MM.1S (cell line): ENCODE data around the gene GLA.

Experiments used
- DNase-seq: peaks from one replicate; pipeline ENCODE4 v3.0.0-alpha.2; 2015
- H2AFZ ChIP-seq: fragments of 300-600 bp; sonication (generic); 2 replicates; pipeline ENCODE4 v1.6.0; 2016; ENCODE audit warnings: antibody characterized with exemption, low read length
- H3F3A ChIP-seq: fragments of 300-600 bp; sonication (generic); 2 replicates; pipeline ENCODE4 v1.6.1; 2016; ENCODE audit warnings: mild to moderate bottlenecking, antibody characterized with exemption, low read length, moderate library complexity, mixed read lengths; ENCODE audit not compliant: insufficient read depth
- H3K27ac ChIP-seq: fragments of 300-600 bp; sonication (generic); 2 replicates; pipeline ENCODE4 v1.5.1; 2016; ENCODE audit warnings: mild to moderate bottlenecking, low read length
- H3K27me3 ChIP-seq: fragments of 300-600 bp; sonication (generic); replicated peaks from 2 replicates; pipeline ENCODE4 v1.6.0; 2016; ENCODE audit warnings: low read length; ENCODE audit not compliant: insufficient read depth
- H3K36me3 ChIP-seq: fragments of 300-600 bp; sonication (generic); replicated peaks from 2 replicates; pipeline ENCODE4 v1.6.1; 2016; ENCODE audit warnings: mild to moderate bottlenecking, low read length, mixed read lengths; ENCODE audit not compliant: insufficient read depth
- H3K4me1 ChIP-seq: fragments of 300-600 bp; sonication (generic); 2 replicates; pipeline ENCODE4 v1.6.1; 2016; ENCODE audit warnings: low read length, mixed read lengths
- H3K4me2 ChIP-seq: fragments of 300-600 bp; sonication (generic); 2 replicates; pipeline ENCODE4 v1.6.0; 2016; ENCODE audit warnings: low read depth, low read length
- H3K4me3 ChIP-seq: fragments of 300-600 bp; sonication (generic); 2 replicates; pipeline ENCODE4 v1.5.1; 2016; ENCODE audit warnings: low read length, mixed read lengths
- H3K79me2 ChIP-seq: fragments of 300-600 bp; sonication (generic); 2 replicates; pipeline ENCODE4 v1.6.1; 2016; ENCODE audit warnings: mixed run types, low read length, mixed read lengths
- H3K9ac ChIP-seq: fragments of 300-600 bp; sonication (generic); 2 replicates; pipeline ENCODE4 v1.6.1; 2016; ENCODE audit warnings: low read length, mixed read lengths
- H3K9me2 ChIP-seq: fragments of 300-600 bp; sonication (generic); replicated peaks from 2 replicates; pipeline ENCODE4 v1.6.1; 2016; ENCODE audit warnings: mild to moderate bottlenecking, low read length, mixed read lengths; ENCODE audit not compliant: insufficient read depth
- H3K9me3 ChIP-seq: fragments of 300-600 bp; sonication (generic); replicated peaks from 2 replicates; pipeline ENCODE4 v1.6.1; 2016; ENCODE audit warnings: mild to moderate bottlenecking, low read length, mixed read lengths; ENCODE audit not compliant: insufficient read depth
- H4K20me1 ChIP-seq: fragments of 300-600 bp; sonication (generic); 2 replicates; pipeline ENCODE4 v1.6.1; 2016; ENCODE audit warnings: mild to moderate bottlenecking, low read length, moderate library complexity, mixed read lengths; ENCODE audit not compliant: insufficient read depth
- EZH2 ChIP-seq: fragments of 300-600 bp; sonication (generic); optimal IDR thresholded peaks from 2 replicates; pipeline ENCODE3; 2017; ENCODE audit warnings: low read depth, mild to moderate bottlenecking, antibody characterized with exemption, low read length, mixed read lengths
- EZH2phosphoT487 ChIP-seq: fragments of 300-600 bp; sonication (generic); IDR thresholded peaks from 2 replicates; pipeline ENCODE4 v1.6.1; 2018; ENCODE audit warnings: antibody characterized with exemption, low read length
- TF ChIP-seq, protein P1 (sequence below): fragments of 300-600 bp; sonication (generic); IDR thresholded peaks from 2 replicates; pipeline ENCODE4 v1.5.1; 2016; ENCODE audit warnings: antibody characterized with exemption, low read length, mixed read lengths

GLA gene

DNA sequence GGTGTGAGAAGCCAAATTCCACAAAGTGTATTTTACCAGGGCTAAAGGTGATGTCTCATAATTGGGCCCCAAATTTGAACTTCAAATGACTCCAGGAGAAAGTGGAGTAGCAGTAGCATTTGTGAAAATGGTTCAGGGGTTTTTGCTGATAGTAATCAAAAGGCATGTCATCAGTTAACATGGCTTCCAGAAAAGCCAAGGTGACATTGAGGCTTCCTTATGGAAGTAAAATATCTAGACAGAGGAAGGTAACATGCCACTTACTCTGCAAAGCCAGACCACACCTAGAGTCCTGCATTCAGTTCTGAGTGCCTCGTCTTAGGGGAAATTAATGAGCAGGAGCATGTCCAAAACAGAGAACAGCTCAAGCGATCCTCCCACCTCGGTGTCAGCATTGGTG, 19.1 kb downstream of the GLA start:
- Histone ChIP-seq H3K9me2 (no peaks in the 10 kb centered on the region), H3K79me2 (peaks cover 20% of the 10 kb centered on the region)
- TF ChIP-seq EZH2phosphoT487 (no peak), EZH2 (no peak)
- TF ChIP-seq, protein P1, sequence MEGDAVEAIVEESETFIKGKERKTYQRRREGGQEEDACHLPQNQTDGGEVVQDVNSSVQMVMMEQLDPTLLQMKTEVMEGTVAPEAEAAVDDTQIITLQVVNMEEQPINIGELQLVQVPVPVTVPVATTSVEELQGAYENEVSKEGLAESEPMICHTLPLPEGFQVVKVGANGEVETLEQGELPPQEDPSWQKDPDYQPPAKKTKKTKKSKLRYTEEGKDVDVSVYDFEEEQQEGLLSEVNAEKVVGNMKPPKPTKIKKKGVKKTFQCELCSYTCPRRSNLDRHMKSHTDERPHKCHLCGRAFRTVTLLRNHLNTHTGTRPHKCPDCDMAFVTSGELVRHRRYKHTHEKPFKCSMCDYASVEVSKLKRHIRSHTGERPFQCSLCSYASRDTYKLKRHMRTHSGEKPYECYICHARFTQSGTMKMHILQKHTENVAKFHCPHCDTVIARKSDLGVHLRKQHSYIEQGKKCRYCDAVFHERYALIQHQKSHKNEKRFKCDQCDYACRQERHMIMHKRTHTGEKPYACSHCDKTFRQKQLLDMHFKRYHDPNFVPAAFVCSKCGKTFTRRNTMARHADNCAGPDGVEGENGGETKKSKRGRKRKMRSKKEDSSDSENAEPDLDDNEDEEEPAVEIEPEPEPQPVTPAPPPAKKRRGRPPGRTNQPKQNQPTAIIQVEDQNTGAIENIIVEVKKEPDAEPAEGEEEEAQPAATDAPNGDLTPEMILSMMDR, result no peak

DNA sequence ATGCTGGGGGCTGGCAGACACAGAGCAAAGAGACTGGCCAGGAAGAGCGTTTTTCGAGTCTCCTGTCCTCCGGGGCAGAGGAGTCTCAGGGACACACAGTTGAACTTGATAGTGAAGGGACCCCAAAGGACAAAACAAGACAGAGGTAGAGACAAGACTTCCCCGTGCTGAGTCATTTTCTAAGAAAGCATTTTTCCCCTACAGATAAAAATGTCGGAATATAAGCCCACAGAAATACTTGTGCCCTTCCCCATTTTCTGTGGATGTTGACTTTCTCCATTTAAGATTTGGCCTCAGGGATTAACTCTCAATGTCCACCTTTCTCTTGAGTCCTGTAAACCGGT, 21.2 kb downstream of the GLA start:
- Histone ChIP-seq H3F3A (peaks cover 7% of the 10 kb centered on the region; the same call in 1 of the 2 replicates), H3K4me1 (peaks cover 16% of the 10 kb centered on the region; the same call in 1 of the 2 replicates), H3K9me2 (no peaks in the 10 kb centered on the region), H3K9ac (peak overlapping the region; percentile 29; the same call in 1 of the 2 replicates), H3K27me3 (no peaks in the 10 kb centered on the region), H3K36me3 (0 out of 2 replicates have a peak, but pooled peaks cover under 1% of the 10 kb centered on the region), H3K4me2 (peak overlapping the region; percentile 57; the same call in 1 of the 2 replicates), H3K4me3 (0 out of 2 replicates have a peak overlapping the region, but pooled peaks have one; percentile 25), H3K79me2 (peaks cover 7% of the 10 kb centered on the region), H3K27ac (peak overlapping the region; percentile 39; the same call in 1 of the 2 replicates), H4K20me1 (no peaks in the 10 kb centered on the region), H3K9me3 (no peaks in the 10 kb centered on the region), H2AFZ (peak overlapping the region; percentile 83)
- TF ChIP-seq, protein P1, result no peak
- no peak for TF ChIP-seq EZH2phosphoT487
- no peak for TF ChIP-seq EZH2
- no peak for DNase-seq

More for the DNA sequence above, 19.1 kb downstream of the GLA start:
- H3K27me3 ChIP-seq, result no peaks in the 10 kb centered on the region
- no peak overlapping the region for H3K4me3 ChIP-seq
- DNase-seq, result no peak
- no peak overlapping the region for H3K4me2 ChIP-seq
- no peak overlapping the region for H3K27ac ChIP-seq
- peaks cover 3% of the 10 kb centered on the region for H3F3A ChIP-seq
- no peak overlapping the region for H2AFZ ChIP-seq
- peaks cover 4% of the 10 kb centered on the region; the same call in 1 of the 2 replicates for H3K36me3 ChIP-seq
- H3K4me1 ChIP-seq, result peaks cover 12% of the 10 kb centered on the region; the same call in 1 of the 2 replicates
- no peaks in the 10 kb centered on the region for H3K9me3 ChIP-seq
- no peaks in the 10 kb centered on the region for H4K20me1 ChIP-seq
- H3K9ac ChIP-seq, result no peak overlapping the region

DNA sequence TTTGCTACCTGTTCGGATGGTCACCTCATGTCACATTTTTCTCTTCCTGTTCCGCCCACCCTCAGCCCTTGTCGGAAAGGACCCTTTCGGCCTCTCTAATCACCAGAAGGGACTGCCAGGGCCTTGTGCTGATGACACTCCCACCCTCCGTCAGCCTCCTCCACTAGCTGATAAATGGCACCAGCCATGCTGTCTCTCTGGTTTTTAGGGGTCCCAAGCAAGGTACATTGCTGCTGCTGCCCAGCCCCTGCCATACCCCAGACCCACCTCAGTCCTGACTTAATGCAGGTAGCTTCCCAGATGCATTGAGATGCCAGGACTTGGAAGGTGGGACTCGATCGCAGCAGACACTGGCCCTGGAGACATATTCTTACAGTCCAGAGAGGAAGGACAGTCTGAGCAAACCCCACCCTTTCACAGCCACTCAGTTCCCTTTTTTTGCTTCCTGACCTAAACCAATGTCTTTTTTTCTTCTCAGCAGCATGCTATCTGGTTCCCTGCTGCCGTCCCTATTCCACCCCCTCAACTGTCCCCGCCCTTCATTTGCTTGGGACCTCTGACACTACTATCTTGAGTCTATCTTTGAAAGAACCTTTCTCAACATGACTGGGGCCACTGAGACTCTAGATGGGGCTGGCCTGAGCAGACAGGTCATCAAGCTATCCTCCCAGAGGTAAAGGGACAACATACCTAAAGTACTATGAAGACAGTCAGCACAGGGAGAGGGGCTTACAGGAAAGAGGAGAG, 21.8 kb downstream of the GLA start, which contains the start of gene BTK:
Gene BTK, minus strand, starts transcription at position 397 of the 747 bp plus-strand sequence. CDS start 10,907 bp downstream, outside the sequence.
- H3K27me3 ChIP-seq, result no peaks in the 10 kb centered on the region
- H3K9me3 ChIP-seq, result no peaks in the 10 kb centered on the region
- H3F3A ChIP-seq, result peaks cover 7% of the 10 kb centered on the region; the same call in 1 of the 2 replicates
- H3K4me3 ChIP-seq, result peak within 1 kb of the TSS; percentile 32; the same call in 1 of the 2 replicates
- peaks cover 16% of the 10 kb centered on the region; the same call in 1 of the 2 replicates for H3K4me1 ChIP-seq
- TF ChIP-seq EZH2phosphoT487, result no peak
- TF ChIP-seq, protein P1, result no peak
- no peak for TF ChIP-seq EZH2
- H3K79me2 ChIP-seq, result peaks cover 1% of the 10 kb centered on the region
- H3K9ac ChIP-seq, result peak within 1 kb of the TSS; percentile 29; the same call in 1 of the 2 replicates
- H3K36me3 ChIP-seq, result no peaks in the 10 kb centered on the region
- H3K4me2 ChIP-seq, result peak within 1 kb of the TSS; percentile 57; the same call in 1 of the 2 replicates
- no peaks in the 10 kb centered on the region for H4K20me1 ChIP-seq
- H2AFZ ChIP-seq, result peak within 1 kb of the TSS; percentile 83
- no peaks in the 10 kb centered on the region for H3K9me2 ChIP-seq
- DNase-seq, result no peak
- H3K27ac ChIP-seq, result peak within 1 kb of the TSS; percentile 39; the same call in 1 of the 2 replicates
